HG02610 (cell line): ENCODE data around the gene BTBD16.

Source experiments
- ATAC-seq: cut with Tn5 transposase; IDR thresholded peaks from one replicate; pipeline ENCODE4 v1.9.1; 2021; ENCODE audit warnings: mild to moderate bottlenecking, moderate library complexity; ENCODE audit not compliant: unreplicated experiment

BTBD16 gene

GRCh38 chr10:122293156-122293960, 22.3 kb downstream of the BTBD16 start:
- no peak for ATAC-seq

GRCh38 chr10:122293961-122294380, 22.9 kb downstream of the BTBD16 start:
- ATAC-seq: no peak

GRCh38 chr10:122294511-122295450, 23.7 kb downstream of the BTBD16 start:
- ATAC-seq: no peak

DNA sequence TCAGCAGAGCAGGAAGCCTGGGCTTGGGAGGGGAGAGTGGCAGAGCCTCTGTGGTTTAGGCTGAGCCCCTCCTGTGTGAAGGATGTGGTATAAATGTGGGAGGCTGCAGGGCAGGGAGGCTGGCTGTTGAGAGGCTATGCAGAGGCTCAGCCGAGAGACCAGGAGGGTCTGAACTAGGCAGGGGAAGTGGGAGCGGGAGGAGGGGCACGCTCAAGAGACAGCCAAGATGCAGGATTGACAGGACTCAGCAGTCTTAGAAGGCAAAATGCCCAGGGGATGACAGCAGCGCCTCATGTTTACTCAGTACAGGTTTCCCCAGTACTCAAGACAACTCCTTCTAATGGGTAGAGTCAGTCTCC, 24.3 kb downstream of the BTBD16 start:
- no peak for ATAC-seq

GRCh38 chr10:122296363-122297120, 25.4 kb downstream of the BTBD16 start:
- no peak for ATAC-seq

GRCh38 chr10:122297583-122297982, 26.5 kb downstream of the BTBD16 start:
- ATAC-seq: no peak

- no peak for ATAC-seq
Measured at GRCh38 chr10:122298206-122298597, 27.1 kb downstream of the BTBD16 start.

- peak; percentile 59 for ATAC-seq
Measured at GRCh38 chr10:122298598-122299301, 27.7 kb downstream of the BTBD16 start.

DNA sequence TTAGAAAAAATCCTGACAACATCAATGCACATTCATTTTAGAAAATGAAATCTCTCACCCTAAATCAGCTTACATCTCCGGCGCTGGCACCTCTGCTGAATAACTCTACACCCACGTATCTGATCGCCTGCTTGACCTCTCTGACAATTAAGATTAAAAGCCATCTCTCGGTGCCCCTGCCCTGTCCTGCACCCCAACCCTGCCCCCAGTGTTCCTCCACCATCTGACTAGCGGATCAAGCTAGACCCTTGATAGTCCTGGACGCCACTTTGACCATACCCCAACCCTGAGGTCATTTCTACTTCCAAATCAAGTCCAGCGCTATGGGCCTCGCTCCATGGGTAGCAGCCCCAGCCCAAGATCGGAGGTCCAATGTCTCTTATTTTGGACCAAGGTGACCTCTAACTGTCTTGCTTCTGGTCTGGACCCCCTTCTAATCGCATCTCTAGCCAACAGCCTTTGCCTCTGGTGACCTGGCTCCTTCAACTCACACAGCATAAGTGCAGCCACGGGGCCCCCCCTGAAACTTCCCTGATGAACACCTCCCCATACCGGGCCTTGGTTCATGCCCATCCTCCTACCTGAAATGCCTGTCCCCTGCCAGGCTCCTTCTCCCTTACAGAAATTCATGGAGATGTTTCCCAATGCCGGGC, 28.5 kb downstream of the BTBD16 start:
- ATAC-seq: no peak

- no peak for ATAC-seq
Measured at GRCh38 chr10:122301055-122301810, 30.1 kb downstream of the BTBD16 start.

DNA sequence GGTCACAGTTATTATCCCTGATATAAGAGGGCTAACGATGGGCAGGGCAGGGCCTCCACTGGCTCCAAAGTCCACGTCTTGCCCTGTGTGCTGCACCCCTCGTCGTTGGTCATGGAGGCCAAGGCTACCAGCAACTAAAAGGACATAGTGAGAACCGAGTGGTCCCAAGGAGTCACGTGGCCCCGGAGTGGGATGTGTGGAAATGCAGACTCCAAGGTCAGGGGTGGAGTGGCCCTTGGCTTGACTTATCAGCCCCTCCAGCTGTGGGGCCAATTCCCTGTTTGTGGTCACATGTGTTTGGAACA, 30.7 kb downstream of the BTBD16 start:
- ATAC-seq: no peak

DNA sequence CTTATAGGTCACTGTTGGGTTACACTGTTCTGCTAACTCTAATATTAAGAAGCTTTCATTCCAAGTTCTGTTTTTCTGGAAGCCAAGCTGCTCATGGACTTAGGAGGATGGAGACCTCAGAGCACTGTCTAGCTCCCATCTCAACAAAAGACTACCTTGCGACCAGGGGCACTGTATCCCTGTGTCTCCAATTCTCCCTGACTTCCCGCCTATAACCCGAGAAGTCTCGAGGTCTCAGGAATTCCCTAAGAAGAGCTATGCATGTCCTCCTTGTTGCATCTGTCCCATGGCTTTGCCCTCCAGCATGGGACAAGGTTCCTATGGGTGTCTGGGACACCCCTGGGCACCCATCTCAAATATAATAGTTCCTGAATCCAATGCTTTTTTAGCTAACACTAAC, 31.2 kb downstream of the BTBD16 start:
- no peak for ATAC-seq

DNA sequence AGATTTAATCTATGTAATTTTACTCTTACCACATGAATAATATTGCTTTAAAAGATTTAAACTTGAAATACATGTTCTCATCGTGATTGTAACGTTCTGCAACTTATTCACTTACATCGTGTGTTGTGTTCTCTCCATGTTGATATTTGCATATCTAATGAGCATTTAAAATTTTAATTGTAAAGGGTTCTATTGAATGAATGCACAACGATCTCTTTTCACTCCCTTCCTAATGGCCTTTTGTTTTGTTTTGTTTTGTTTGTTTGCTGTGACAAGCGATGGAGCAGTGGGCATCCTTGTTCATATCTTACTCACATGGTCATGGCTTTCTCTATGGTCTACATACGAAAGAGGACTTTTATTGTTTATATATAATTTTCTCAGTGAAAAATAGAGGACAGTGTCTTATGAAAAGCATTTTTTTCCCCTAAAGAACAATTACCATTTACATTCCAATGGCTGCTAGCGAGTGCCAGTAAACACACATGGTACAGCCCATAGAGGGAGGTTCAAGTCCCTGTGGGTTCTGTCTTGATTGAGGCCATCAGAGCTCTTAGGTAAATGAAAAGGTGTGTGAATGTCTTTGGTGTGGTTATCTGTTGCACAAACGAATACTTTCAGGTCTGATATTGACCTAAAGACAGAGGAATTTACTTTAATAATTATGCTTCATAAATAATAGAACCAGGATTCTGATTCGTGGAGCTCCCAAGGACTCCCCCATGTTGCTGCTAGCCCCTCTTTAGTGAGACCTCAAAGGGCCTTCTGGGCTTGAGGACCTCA, 32.4 kb downstream of the BTBD16 start:
- no peak for ATAC-seq

GRCh38 chr10:122304054-122304579, 33.0 kb downstream of the BTBD16 start:
- no peak for ATAC-seq

- no peak for ATAC-seq
Measured at GRCh38 chr10:122306282-122306681, 35.2 kb downstream of the BTBD16 start.

DNA sequence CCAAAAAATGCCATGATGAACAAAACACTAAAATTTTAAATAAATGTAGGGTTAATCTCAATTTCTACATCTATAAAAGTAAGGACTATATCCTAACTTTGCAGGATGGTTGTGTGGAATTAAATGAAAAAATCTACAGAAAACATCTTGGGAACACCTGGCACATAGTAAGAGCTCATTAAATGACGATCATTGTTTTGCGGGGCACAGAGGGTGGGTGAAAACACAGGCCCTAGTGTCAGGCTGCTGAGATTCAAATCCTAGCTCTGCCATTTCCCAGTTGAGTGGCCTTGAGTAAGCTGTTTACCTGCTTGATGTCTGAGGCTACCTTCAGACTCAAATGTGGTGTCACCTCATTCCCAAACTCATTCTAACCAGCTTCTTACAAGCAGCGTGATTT, 35.6 kb downstream of the BTBD16 start:
- ATAC-seq: no peak

- ATAC-seq: no peak
Measured at GRCh38 chr10:122307669-122308416, 36.7 kb downstream of the BTBD16 start.
